ENCODE data around the gene F11.
A peak's percentile ranks its signal among the peaks of the same experiment; 100 is the strongest.
"Not testable (repeated sequence)": the region's sequence is repeated elsewhere in the genome, so short reads cannot be mapped to it uniquely, and the experiment has no call there.

The F11 gene

GRCh38 chr4:186249785-186250754, 15.9 kb upstream of the F11 start:
- DNase-seq (ENCODE audit: low spot score), result peak; percentile 11

- no peak for DNase-seq (ENCODE audit: low spot score)
These were observed 15.2 kb upstream of the F11 start for GRCh38 chr4:186250760-186251159.

GRCh38 chr4:186255122-186255521, 10.9 kb upstream of the F11 start:
- DNase-seq (ENCODE audit: low spot score), result no peak

- no peak for DNase-seq (ENCODE audit: low spot score)
These were observed 7.7 kb upstream of the F11 start for GRCh38 chr4:186258216-186258811.

GRCh38 chr4:186260117-186260503, 5.9 kb upstream of the F11 start:
- no peak for DNase-seq (ENCODE audit: low spot score)

- no peak for DNase-seq (ENCODE audit: low spot score)
These were observed 5.2 kb upstream of the F11 start for GRCh38 chr4:186260504-186261448.

- no peak for DNase-seq (ENCODE audit: low spot score)
These were observed 1.3 kb upstream of the F11 start for GRCh38 chr4:186264660-186265059.

GRCh38 chr4:186265250-186265649, 739 bp upstream of the F11 start:
- DNase-seq (ENCODE audit: low spot score), result not testable (repeated sequence)

GRCh38 chr4:186266729-186267456, 904 bp downstream of the F11 start:
- DNase-seq (ENCODE audit: low spot score), result no peak

- no peak for DNase-seq (ENCODE audit: low spot score)
These were observed 5.2 kb downstream of the F11 start for GRCh38 chr4:186271081-186271678.

- DNase-seq (ENCODE audit: low spot score), result no peak
These were observed 6.9 kb downstream of the F11 start for GRCh38 chr4:186272699-186273391.

GRCh38 chr4:186273392-186273789, 7.4 kb downstream of the F11 start:
- not testable (repeated sequence) for DNase-seq (ENCODE audit: low spot score)

- no peak for DNase-seq (ENCODE audit: low spot score)
These were observed 17.3 kb downstream of the F11 start for GRCh38 chr4:186283311-186283710.

- no peak for DNase-seq (ENCODE audit: low spot score)
These were observed 19.2 kb downstream of the F11 start for GRCh38 chr4:186285147-186285546.

GRCh38 chr4:186286581-186286980, 20.6 kb downstream of the F11 start:
- no peak for DNase-seq (ENCODE audit: low spot score)

GRCh38 chr4:186291256-186291890, 25.4 kb downstream of the F11 start:
- DNase-seq (ENCODE audit: low spot score), result no peak

- no peak for DNase-seq (ENCODE audit: low spot score)
These were observed 28.2 kb downstream of the F11 start for GRCh38 chr4:186294160-186294559.

GRCh38 chr4:186296481-186296880, 30.5 kb downstream of the F11 start:
- no peak for DNase-seq (ENCODE audit: low spot score)

- DNase-seq (ENCODE audit: low spot score), result peak; percentile 51
These were observed 31.1 kb downstream of the F11 start for GRCh38 chr4:186297013-186297645.
